Activated CD4-positive, alpha-beta T cell treated with anti-CD3 and anti-CD28 coated beads, Interleukin-2, amount 10 ng/mL, durations not matched to agents 7 days and 5 days (primary cell): Measurements from ENCODE around the gene IL13RA1. TPM values are rescaled to one million over a fixed set of nuclear protein-coding genes. Genes with fewer than 3 reads are reported as not detected.
"Not testable (repeated sequence)": the region's sequence is repeated elsewhere in the genome, so short reads cannot be mapped to it uniquely, and the experiment has no call there.

Experiments
- CTCF ChIA-PET: fragments of 350-600 bp; sonication (Branson Sonifier 250); formaldehyde crosslinking; loops from one replicate; lab custom pipeline; 2021; ENCODE audit warnings: antibody characterized with exemption; lab: Charles Lee
- POLR2A ChIA-PET: fragments of 350-600 bp; sonication (Branson Sonifier 250); formaldehyde crosslinking; loops from one replicate; lab custom pipeline; 2021; ENCODE audit warnings: antibody characterized with exemption; lab: Charles Lee
- DNase-seq: peaks from one replicate; pipeline ENCODE4 v3.0.0-alpha.2; 2020
- H3K27ac Mint-ChIP-seq: one replicate; pipeline ENCODE4 v1.8.0; 2021; ENCODE audit warnings: mild to moderate bottlenecking, moderate library complexity, mixed read lengths
- H3K27me3 Mint-ChIP-seq: one replicate; pipeline ENCODE4 v1.8.0; 2021; ENCODE audit warnings: mixed read lengths
- H3K36me3 Mint-ChIP-seq: one replicate; pipeline ENCODE4 v1.8.0; 2021; ENCODE audit warnings: low read depth, mixed read lengths
- H3K4me1 Mint-ChIP-seq: one replicate; pipeline ENCODE4 v1.8.0; 2021; ENCODE audit warnings: mixed read lengths
- H3K4me3 Mint-ChIP-seq: one replicate; pipeline ENCODE4 v1.8.0; 2021; ENCODE audit warnings: mild to moderate bottlenecking, moderate library complexity, mixed read lengths
- H3K9me3 Mint-ChIP-seq: one replicate; pipeline ENCODE4 v1.8.0; 2021; ENCODE audit warnings: mixed read lengths
- total RNA-seq, 2 experiments: library from RNA; stranded (reverse); gene quantifications; one replicate each; pipeline ENCODE4 v1.2.3, GENCODE V29; 2021

IL13RA1 gene
- total RNA-seq, 2 experiments from 2014 or later = 0.04 TPM; not detected in 1

- ChIA-PET POLR2A (no interaction called here), CTCF (no interaction called here)
- no peak for DNase-seq
- H3K36me3 Mint-ChIP-seq = no peaks in the 10 kb centered on the region
- no peak overlapping the region for H3K4me3 Mint-ChIP-seq
- H3K27ac Mint-ChIP-seq = no peak overlapping the region
- H3K27me3 Mint-ChIP-seq = no peaks in the 10 kb centered on the region
- peaks cover 4% of the 10 kb centered on the region for H3K9me3 Mint-ChIP-seq
- H3K4me1 Mint-ChIP-seq = no peaks in the 10 kb centered on the region
These were observed 9.6 kb upstream of the IL13RA1 start for GRCh38 chrX:118717678-118718391.

GRCh38 chrX:118718737-118719136 is 8.7 kb upstream of the IL13RA1 start:
- Mint-ChIP-seq H3K27me3 (no peaks in the 10 kb centered on the region), H3K9me3 (peaks cover 4% of the 10 kb centered on the region), H3K4me3 (no peak overlapping the region), H3K4me1 (no peaks in the 10 kb centered on the region), H3K36me3 (no peaks in the 10 kb centered on the region), H3K27ac (no peak overlapping the region)
- ChIA-PET POLR2A (no interaction called here), CTCF (no interaction called here)
- DNase-seq = no peak

- DNase-seq = no peak
- H3K4me1 Mint-ChIP-seq = peaks cover 2% of the 10 kb centered on the region
- no peaks in the 10 kb centered on the region for H3K27me3 Mint-ChIP-seq
- no peaks in the 10 kb centered on the region for H3K36me3 Mint-ChIP-seq
- POLR2A ChIA-PET = no interaction called here
- H3K27ac Mint-ChIP-seq = no peak overlapping the region
- peaks cover 4% of the 10 kb centered on the region for H3K9me3 Mint-ChIP-seq
- H3K4me3 Mint-ChIP-seq = no peak overlapping the region
- CTCF ChIA-PET = no interaction called here
These were observed 7.2 kb upstream of the IL13RA1 start for GRCh38 chrX:118720058-118720707.

GRCh38 chrX:118723376-118723775 is 4.0 kb upstream of the IL13RA1 start:
- Mint-ChIP-seq H3K4me1 (peaks cover 5% of the 10 kb centered on the region), H3K4me3 (no peak overlapping the region), H3K36me3 (no peaks in the 10 kb centered on the region), H3K9me3 (peaks cover 4% of the 10 kb centered on the region), H3K27me3 (peaks cover 10% of the 10 kb centered on the region), H3K27ac (no peak overlapping the region)
- CTCF ChIA-PET = no interaction called here
- DNase-seq = no peak
- POLR2A ChIA-PET = no interaction called here

- Mint-ChIP-seq H3K4me3 (no peak overlapping the region), H3K36me3 (no peaks in the 10 kb centered on the region), H3K4me1 (peaks cover 5% of the 10 kb centered on the region), H3K9me3 (peaks cover 4% of the 10 kb centered on the region), H3K27me3 (peaks cover 20% of the 10 kb centered on the region), H3K27ac (no peak overlapping the region)
- ChIA-PET CTCF (no interaction called here), POLR2A (no interaction called here)
- DNase-seq = no peak
These were observed 3.0 kb upstream of the IL13RA1 start for GRCh38 chrX:118724365-118724764.

- H3K9me3 Mint-ChIP-seq = peaks cover 4% of the 10 kb centered on the region
- H3K27ac Mint-ChIP-seq = no peak overlapping the region
- DNase-seq = no peak
- no peak overlapping the region for H3K4me3 Mint-ChIP-seq
- H3K4me1 Mint-ChIP-seq = peaks cover 5% of the 10 kb centered on the region
- peaks cover 23% of the 10 kb centered on the region for H3K27me3 Mint-ChIP-seq
- ChIA-PET POLR2A (no interaction called here), CTCF (no interaction called here)
- H3K36me3 Mint-ChIP-seq = no peaks in the 10 kb centered on the region
These were observed 2.6 kb upstream of the IL13RA1 start for GRCh38 chrX:118724775-118725174.

- Mint-ChIP-seq H3K27ac (no peak overlapping the region), H3K4me1 (peaks cover 5% of the 10 kb centered on the region), H3K27me3 (peaks cover 33% of the 10 kb centered on the region), H3K4me3 (peak overlapping the region; percentile 40), H3K36me3 (no peaks in the 10 kb centered on the region), H3K9me3 (peaks cover 4% of the 10 kb centered on the region)
- DNase-seq = no peak
- POLR2A ChIA-PET = no interaction called here
- CTCF ChIA-PET = no interaction called here
These were observed 1.0 kb upstream of the IL13RA1 start for GRCh38 chrX:118726396-118726795.

- ChIA-PET CTCF (no interaction called here), POLR2A (no interaction called here)
- Mint-ChIP-seq H3K9me3 (no peaks in the 10 kb centered on the region), H3K27me3 (peaks cover 34% of the 10 kb centered on the region), H3K4me1 (peaks cover 5% of the 10 kb centered on the region), H3K4me3 (peak overlapping the region; percentile 48), H3K36me3 (no peaks in the 10 kb centered on the region), H3K27ac (no peak overlapping the region)
- DNase-seq = no peak
These were observed 407 bp downstream of the IL13RA1 start for GRCh38 chrX:118727686-118728339.

GRCh38 chrX:118729042-118729652 is 1.7 kb downstream of the IL13RA1 start:
- CTCF ChIA-PET = interaction anchor here (1.2 kb wide), 1 partner anchor 18 kb away, joined by 3 read pairs; no protein-coding TSS in a partner anchor
- H3K4me1 Mint-ChIP-seq = peaks cover 5% of the 10 kb centered on the region
- no peak for DNase-seq
- no peaks in the 10 kb centered on the region for H3K36me3 Mint-ChIP-seq
- H3K27ac Mint-ChIP-seq = no peak overlapping the region
- H3K27me3 Mint-ChIP-seq = peaks cover 34% of the 10 kb centered on the region
- H3K4me3 Mint-ChIP-seq = no peak overlapping the region
- POLR2A ChIA-PET = no interaction called here
- no peaks in the 10 kb centered on the region for H3K9me3 Mint-ChIP-seq

- CTCF ChIA-PET = interaction anchor here (1.0 to 1.3 kb wide), 3 partner anchors 14 to 26 kb away, joined by 3 to 6 read pairs (median 3); no protein-coding TSS in a partner anchor
- POLR2A ChIA-PET = no interaction called here
- H3K9me3 Mint-ChIP-seq = no peaks in the 10 kb centered on the region
- no peak for DNase-seq
- peaks cover 4% of the 10 kb centered on the region for H3K4me1 Mint-ChIP-seq
- H3K36me3 Mint-ChIP-seq = no peaks in the 10 kb centered on the region
- no peak overlapping the region for H3K4me3 Mint-ChIP-seq
- peaks cover 38% of the 10 kb centered on the region for H3K27me3 Mint-ChIP-seq
- no peak overlapping the region for H3K27ac Mint-ChIP-seq
These were observed 3.3 kb downstream of the IL13RA1 start for GRCh38 chrX:118730500-118731247.

- CTCF ChIA-PET, H3K4me1 Mint-ChIP-seq, H3K36me3 Mint-ChIP-seq, H3K4me3 Mint-ChIP-seq, POLR2A ChIA-PET, H3K9me3 Mint-ChIP-seq, DNase-seq, H3K27ac Mint-ChIP-seq: not testable (repeated sequence)
- H3K27me3 Mint-ChIP-seq = peaks cover 35% of the 10 kb centered on the region
These were observed 5.1 kb downstream of the IL13RA1 start for GRCh38 chrX:118732551-118732950.

- peaks cover 6% of the 10 kb centered on the region for H3K9me3 Mint-ChIP-seq
These were observed 7.5 kb downstream of the IL13RA1 start for GRCh38 chrX:118734909-118735308.

More at GRCh38 chrX:118734909-118735308, 7.5 kb downstream of the IL13RA1 start:
- ChIA-PET POLR2A (no interaction called here), CTCF (interaction anchor here (0.6 kb wide), 1 partner anchor 9 kb away, joined by 3 read pairs; no protein-coding TSS in a partner anchor)
- Mint-ChIP-seq H3K36me3 (peaks cover 3% of the 10 kb centered on the region), H3K4me3 (no peak overlapping the region), H3K4me1 (peaks cover 7% of the 10 kb centered on the region), H3K27ac (no peak overlapping the region), H3K27me3 (peaks cover 17% of the 10 kb centered on the region)
- DNase-seq = no peak
